ENCODE data around the gene CEP97. TPM values are rescaled to one million over a fixed set of nuclear protein-coding genes. Genes with fewer than 3 reads are reported as not detected.
"Not testable (repeated sequence)": the region's sequence is repeated elsewhere in the genome, so short reads cannot be mapped to it uniquely, and the experiment has no call there.

Gene CEP97
- total RNA-seq, 1 donor from 2014 or later, result 4.8 TPM

GRCh38 chr3:101762041-101762646 lies 37.7 kb downstream of the CEP97 start:
- DNase-seq (ENCODE audit: low read depth in 2 of 2), result peak; percentile 23 to 56

DNA sequence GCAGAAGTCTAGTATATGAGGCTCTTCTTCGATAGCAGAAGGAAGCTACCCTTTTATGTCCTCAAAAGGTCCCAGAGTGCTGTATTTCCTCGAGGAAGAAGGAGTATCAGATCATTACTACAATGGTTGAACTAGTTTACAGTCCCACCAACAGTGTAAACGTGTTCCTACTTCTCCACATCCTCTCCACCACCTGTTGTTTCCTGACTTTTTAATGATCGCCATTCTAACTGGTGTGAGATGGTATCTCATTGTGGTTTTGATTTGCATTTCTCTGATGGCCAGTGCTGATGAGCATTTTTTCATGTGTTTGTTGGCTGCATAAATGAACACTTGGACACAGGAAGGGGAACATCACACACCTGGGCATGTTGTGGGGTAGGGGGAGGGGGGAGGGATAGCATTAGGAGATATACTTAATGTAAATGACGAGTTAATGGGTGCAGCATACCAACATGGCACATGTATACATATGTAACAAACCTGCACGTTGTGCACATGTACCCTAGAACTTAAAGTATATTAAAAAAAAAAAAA lies 53.4 kb downstream of the CEP97 start:
- DNase-seq (ENCODE audit: low read depth in 2 of 2), result not testable (repeated sequence)

DNA sequence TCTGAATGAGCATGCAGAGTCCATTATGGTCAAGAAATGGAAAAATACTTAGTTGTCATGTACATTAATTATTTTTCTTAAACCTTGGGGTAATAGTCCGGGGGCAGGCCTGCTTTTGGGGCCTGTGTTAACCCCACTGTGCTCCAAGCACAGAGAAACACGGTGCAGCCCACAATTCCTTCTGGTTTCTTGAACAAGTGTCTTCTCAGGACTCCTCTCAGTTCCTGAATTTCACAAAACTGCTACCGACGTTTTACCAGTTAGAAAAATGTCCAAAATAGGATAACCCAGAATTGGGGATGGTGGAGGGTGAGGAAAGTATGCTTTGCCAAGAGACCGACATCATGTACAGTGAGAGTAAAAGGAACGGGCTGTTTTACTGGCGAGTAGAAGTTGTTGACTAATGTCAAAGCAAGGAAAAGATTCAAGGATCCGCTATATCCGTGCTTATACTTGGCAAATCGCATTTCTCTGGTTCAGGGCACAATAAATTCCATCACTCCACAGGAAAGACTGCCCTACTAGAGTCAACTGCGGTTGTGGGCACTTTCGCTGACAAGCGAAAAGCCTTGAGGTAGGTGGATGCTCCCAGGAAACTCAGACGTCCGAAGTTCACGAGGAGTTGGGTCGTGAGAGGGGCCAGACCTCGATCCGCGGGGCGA lies 54.1 kb downstream of the CEP97 start:
- DNase-seq (ENCODE audit: low read depth in 2 of 2), result no peak

- DNase-seq (ENCODE audit: low read depth in 2 of 2), result peak; percentile 83 to 85
Measured at GRCh38 chr3:101779047-101779821, 54.8 kb downstream of the CEP97 start, which contains the start of gene NXPE3. Gene NXPE3 (plus strand): TSS chr3:101779211. CDS start chr3:101785597, 6,386 bp downstream.

GRCh38 chr3:101779822-101780381 lies 55.5 kb downstream of the CEP97 start:
- DNase-seq (ENCODE audit: low read depth in 2 of 2), result peak in 1 of 2 donors; percentile 15

DNA sequence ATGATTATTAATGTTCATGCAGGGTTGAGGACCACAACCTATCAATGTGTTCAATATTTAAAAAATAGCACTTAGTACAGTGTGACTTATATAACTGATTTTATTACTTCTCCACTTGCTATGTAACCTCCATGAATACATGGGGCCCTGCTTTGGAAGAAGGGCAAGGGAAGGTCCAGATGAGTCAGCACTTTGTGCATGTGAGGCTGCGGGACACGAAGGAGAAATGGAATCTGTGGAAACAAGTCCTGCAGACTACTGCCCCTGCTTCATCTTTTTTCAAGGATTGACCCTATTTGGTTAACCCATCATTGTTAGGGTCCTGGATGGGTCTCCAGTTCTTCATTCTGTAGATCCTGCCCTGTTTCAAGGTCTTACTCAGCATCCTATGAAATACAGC lies 56.2 kb downstream of the CEP97 start:
- DNase-seq (ENCODE audit: low read depth in 2 of 2), result peak; percentile 54 to 74

DNA sequence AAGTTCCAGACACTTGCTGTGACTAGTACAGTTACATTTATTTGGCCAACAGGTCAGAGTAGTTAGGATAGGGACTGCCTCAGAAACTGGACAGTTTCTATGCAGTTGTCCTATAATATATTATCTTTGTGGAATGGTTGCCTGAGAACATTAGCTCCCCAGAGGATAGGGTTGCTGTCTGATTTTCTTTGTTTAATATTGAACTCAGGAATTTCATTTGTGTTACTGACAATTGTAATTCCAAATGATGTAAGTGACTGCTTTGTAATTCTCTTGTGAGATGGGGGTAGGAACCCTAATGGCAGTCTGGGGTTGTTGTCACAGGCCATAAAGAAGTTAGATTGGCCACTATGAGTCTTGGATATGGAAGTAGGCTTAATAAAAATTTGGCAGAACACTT lies 56.8 kb downstream of the CEP97 start:
- DNase-seq (ENCODE audit: low read depth in 2 of 2), result no peak

GRCh38 chr3:101784855-101785613 lies 60.6 kb downstream of the CEP97 start:
- DNase-seq (ENCODE audit: low read depth in 2 of 2), result peak in 1 of 2 donors; percentile 12

DNA sequence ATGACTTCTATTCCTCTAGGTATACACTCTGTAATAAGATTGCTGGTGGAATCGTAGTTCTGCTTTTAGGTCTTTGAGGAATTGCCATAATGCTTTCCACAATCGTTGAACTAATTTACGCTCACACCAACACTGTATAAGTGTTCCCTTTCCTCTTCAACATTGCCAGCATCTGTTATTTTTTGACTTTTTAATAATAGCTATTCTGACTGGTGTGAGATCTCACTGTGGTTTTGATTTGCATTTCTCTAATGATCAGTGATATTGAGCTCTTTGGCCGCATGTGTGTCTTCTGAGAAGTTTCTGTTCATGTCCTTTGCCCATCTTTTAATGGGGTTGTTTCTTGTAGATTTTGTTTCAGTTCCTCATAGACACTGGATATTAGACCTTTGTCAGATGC lies 67.4 kb downstream of the CEP97 start:
- DNase-seq (ENCODE audit: low read depth in 2 of 2), result no peak

GRCh38 chr3:101796077-101796680 lies 71.8 kb downstream of the CEP97 start:
- DNase-seq (ENCODE audit: low read depth in 2 of 2), result no peak

DNA sequence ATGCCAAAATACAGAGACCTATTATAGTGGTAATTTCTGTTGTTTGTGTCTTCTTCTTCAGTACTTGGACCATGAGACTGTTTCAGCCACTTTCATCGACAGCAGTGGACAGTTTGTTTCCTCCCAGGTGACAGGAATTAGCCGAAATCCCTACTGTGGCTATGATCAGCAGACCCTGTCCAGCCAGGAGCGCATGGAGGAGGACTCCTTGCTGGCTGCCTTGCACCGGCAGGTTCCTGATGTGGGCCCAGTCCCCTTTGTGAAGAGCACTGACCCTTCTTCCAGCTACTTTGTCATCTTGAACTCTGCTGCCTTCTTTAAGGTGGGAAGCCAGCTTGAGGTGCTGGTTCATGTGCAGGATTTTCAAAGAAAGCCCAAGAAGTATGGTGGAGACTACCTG lies 76.8 kb downstream of the CEP97 start:
- DNase-seq (ENCODE audit: low read depth in 2 of 2), result no peak

DNA sequence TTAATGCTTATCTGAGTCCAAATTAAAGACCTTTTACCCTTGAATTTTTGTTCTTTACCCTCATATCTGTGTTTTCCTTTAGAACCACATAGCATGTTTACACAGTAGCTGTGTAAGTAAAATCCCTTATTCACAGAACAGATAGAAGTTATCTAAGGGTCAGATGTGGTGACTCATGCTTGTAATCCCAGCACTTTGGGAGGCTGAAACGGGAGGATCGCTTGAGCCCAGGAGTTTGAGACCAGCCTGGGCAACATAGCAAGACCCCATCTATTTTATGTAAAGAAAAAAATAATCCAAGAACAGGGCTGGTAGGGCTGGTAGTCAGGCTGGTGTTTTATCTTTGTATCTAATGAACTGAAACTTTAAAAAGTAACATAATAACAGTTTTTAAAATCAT lies 77.8 kb downstream of the CEP97 start:
- no peak for DNase-seq (ENCODE audit: low read depth in 2 of 2)

DNA sequence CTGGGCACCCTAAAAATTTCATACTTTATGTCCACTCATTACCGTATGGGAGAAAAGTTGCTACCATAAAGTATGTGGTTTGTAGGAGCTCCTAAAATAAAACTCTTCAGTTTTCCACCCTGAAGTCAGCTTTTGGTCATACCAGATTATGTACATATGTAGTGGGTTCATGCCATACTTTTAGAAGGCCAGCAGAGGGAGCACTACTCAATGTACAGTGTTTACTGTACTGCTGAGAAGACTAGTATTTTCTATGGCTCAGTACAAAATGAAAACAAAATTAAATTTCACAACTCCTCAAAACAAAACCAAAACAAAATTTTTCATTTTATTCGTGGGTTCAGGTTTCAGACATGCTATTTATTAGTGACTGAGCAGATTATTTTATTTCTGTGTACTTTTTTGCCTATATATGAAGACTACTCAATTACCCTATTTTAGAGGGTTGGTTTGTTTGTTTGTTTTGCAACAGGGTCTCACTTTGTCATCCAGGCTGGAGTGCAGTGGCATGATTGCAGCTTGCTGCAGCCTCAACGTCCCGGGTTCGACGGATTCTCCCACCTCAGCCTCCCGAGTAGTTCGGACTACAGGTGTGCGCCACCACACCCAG lies 78.9 kb downstream of the CEP97 start:
- DNase-seq (ENCODE audit: low read depth in 2 of 2), result peak; percentile 79 to 85

DNA sequence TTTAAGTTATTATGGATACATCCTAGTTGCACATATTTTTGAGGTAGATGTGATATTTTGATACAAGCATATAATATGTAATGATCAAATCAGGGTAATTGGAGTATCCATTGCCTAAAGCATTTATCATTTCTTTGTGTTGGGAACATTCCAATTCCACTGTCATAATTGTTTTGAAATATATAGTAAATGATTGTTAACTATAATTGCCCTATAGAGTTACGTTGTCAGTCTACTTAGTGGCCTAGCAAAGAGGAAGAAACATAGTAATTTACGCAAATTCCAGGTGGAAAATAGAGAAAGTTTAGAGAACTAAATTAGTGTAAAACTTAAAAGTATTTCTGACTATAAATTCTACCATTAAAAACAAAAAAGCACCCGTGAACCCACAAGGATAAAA lies 79.5 kb downstream of the CEP97 start:
- DNase-seq (ENCODE audit: low read depth in 2 of 2), result no peak

DNA sequence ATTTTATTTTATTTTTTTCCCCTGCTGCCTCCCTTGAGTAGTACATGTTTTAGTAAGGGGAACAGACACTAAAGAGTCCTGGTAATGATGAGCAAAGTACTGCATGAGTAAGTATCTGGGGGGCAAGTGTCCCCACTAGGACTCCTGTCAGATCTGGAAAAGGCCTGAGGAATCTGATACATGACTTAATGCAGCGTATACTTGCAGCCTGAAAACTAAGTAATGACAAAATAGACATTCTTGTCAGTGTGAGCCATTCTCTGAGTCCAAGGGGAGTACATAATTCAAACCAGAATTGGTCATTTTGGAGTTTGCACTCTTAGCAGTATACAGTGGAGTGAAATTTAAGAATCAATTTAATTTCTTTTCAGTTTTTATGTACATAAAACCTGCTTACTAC lies 82.1 kb downstream of the CEP97 start:
- DNase-seq (ENCODE audit: low read depth in 2 of 2), result no peak

GRCh38 chr3:101807888-101808287 lies 83.5 kb downstream of the CEP97 start:
- no peak for DNase-seq (ENCODE audit: low read depth in 2 of 2)

GRCh38 chr3:101809178-101810021 lies 85.0 kb downstream of the CEP97 start:
- DNase-seq (ENCODE audit: low read depth in 2 of 2), result peak; percentile 81 to 83

DNA sequence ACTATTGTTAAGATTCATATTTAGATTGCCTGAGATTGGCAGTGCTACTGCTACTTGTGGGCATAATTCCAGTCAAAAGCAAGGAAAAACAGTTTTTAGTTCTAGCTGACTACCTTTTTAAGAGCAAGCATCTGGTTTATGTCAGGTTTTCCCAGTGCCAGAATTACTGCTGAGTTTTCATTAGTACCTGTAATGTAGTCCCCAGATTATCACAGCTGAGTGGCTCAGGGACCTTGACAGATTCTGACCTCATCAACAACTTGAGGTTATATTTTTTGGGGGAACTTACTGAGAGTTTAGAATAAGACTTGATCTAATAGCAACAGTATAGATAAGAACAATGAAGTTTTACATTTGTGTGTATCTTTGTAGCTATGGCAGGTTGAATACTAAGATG lies 85.6 kb downstream of the CEP97 start:
- DNase-seq (ENCODE audit: low read depth in 2 of 2), result no peak

- DNase-seq (ENCODE audit: low read depth in 2 of 2), result no peak
Measured at GRCh38 chr3:101811875-101812274, 87.5 kb downstream of the CEP97 start.

All from lung microvascular endothelial cell (primary cell).